HCT116 (cell line): ENCODE data around the gene SLC35C1. TPM values are rescaled to one million over a fixed set of nuclear protein-coding genes. Genes with fewer than 3 reads are reported as not detected.

Source experiments
- ATAC-seq: fragments of 200-7000 bp; cut with Tn5 transposase; 2 replicates; pipeline ENCODE4 v1.9.1; 2020; ENCODE audit warnings: mild to moderate bottlenecking, moderate library complexity
- BruUV-seq: library from RNA; stranded (reverse); fragments of 400-500 nt; replicated peaks from 2 replicates; lab custom pipeline; 2021; lab: Mats Ljungman, UMichigan
- CTCF ChIA-PET: fragments of 300-600 bp; sonication (Branson Sonifier 250); formaldehyde crosslinking; loops from one replicate; lab custom pipeline; 2021; ENCODE audit warnings: antibody characterized with exemption; lab: Charles Lee
- POLR2A ChIA-PET: fragments of 300-600, 350-600 bp; sonication (Branson Sonifier 250); formaldehyde crosslinking; loops from one replicate; lab custom pipeline; 2021; ENCODE audit warnings: antibody characterized with exemption; lab: Charles Lee
- RAD21 ChIA-PET, 2 experiments: fragments of 300-600 bp; sonication (Branson Sonifier 250); formaldehyde crosslinking; loops; one replicate each; lab custom pipeline; 2023; ENCODE audit warnings: low total read pairs in 2 of 2; ENCODE audit not compliant: uncharacterized antibody in 2 of 2, unreplicated experiment in 2 of 2, low non-redundant PET in 1 of 2; lab: Charles Lee
- DNase-seq: peaks from one replicate; pipeline ENCODE4 v3.0.0-alpha.2; 2010; ENCODE audit warnings: low read depth, low spot score
- H2AFZ ChIP-seq: fragments of 200-600 bp; shearing (Covaris generic), sonication (generic); 2 replicates; pipeline ENCODE4 v1.6.1; 2017; ENCODE audit warnings: low read depth, mixed run types, mixed read lengths, antibody characterized with exemption, low read length; ENCODE audit not compliant: poor library complexity, severe bottlenecking
- H3K27ac ChIP-seq: 2 replicates; pipeline ENCODE4 v1.5.1; 2012; ENCODE audit warnings: low read depth, low read length
- H3K27me3 ChIP-seq: fragments of 200-600 bp; sonication (generic); 2 replicates; pipeline ENCODE4 v1.6.1; 2016; ENCODE audit warnings: mixed run types, low read length, mixed read lengths; ENCODE audit not compliant: insufficient read depth
- H3K36me3 ChIP-seq, 2 experiments: fragments of 200-500 bp in 1 of 2; fragments of 200-600 bp in 1 of 2; sonication (Bioruptor generic) in 1 of 2; sonication (generic) in 1 of 2; 2 replicates each; pipeline versions ENCODE4 v1.5.1 to v1.6.1; 2014 to 2016; ENCODE audit warnings: low read length in 2 of 2, inconsistent platforms in 1 of 2, mixed read lengths in 1 of 2, mixed run types in 1 of 2; ENCODE audit not compliant: insufficient read depth in 2 of 2, control insufficient read depth in 1 of 2
- H3K4me1 ChIP-seq, 2 experiments: fragments of 200-600 bp in 1 of 2; sonication (generic) in 1 of 2; 2 replicates each; pipeline versions ENCODE4 v1.5.1 to v1.6.1; 2012 to 2017; ENCODE audit warnings: low read length in 2 of 2, inconsistent platforms in 1 of 2, mild to moderate bottlenecking in 1 of 2, mixed read lengths in 1 of 2, mixed run types in 1 of 2, moderate library complexity in 1 of 2; ENCODE audit not compliant: insufficient read depth in 2 of 2, control insufficient read depth in 1 of 2
- H3K4me2 ChIP-seq: fragments of 200-600 bp; sonication (generic); 2 replicates; pipeline ENCODE4 v1.6.1; 2017; ENCODE audit warnings: mixed run types, low read length, mixed read lengths
- H3K4me3 ChIP-seq, 2 experiments: fragments of 200-600 bp in 1 of 2; sonication (generic) in 1 of 2; replicated peaks in 1 of 2; 2 replicates each; pipeline ENCODE4 v1.5.1; 2011 to 2016; ENCODE audit warnings: low read length in 2 of 2, control low read depth in 1 of 2, low read depth in 1 of 2, mild to moderate bottlenecking in 1 of 2, mixed read lengths in 1 of 2, mixed run types in 1 of 2
- H3K79me2 ChIP-seq: fragments of 200-600 bp; sonication (generic); 2 replicates; pipeline ENCODE4 v1.6.1; 2017; ENCODE audit warnings: mild to moderate bottlenecking, mixed run types, low read length, moderate library complexity, mixed read lengths; ENCODE audit not compliant: insufficient read depth
- H3K9ac ChIP-seq: fragments of 200-600 bp; sonication (generic); 2 replicates; pipeline ENCODE4 v1.6.1; 2016; ENCODE audit warnings: low read length, mixed read lengths
- H3K9me2 ChIP-seq: fragments of 200-600 bp; sonication (generic), shearing (Covaris generic); 2 replicates; pipeline ENCODE4 v1.6.1; 2017; ENCODE audit warnings: mixed run types, mild to moderate bottlenecking, moderate library complexity; ENCODE audit not compliant: insufficient read depth
- H3K9me3 ChIP-seq, 2 experiments: fragments of 200-500 bp in 1 of 2; fragments of 200-600 bp in 1 of 2; sonication (Bioruptor generic) in 1 of 2; sonication (generic) in 1 of 2; 2 replicates each; pipeline ENCODE4 v1.6.1; 2014 to 2017; ENCODE audit warnings: low read length in 2 of 2, mixed read lengths in 2 of 2, inconsistent platforms in 1 of 2, low read depth in 1 of 2, mild to moderate bottlenecking in 1 of 2, mixed run types in 1 of 2, moderate library complexity in 1 of 2; ENCODE audit not compliant: control insufficient read depth in 1 of 2, insufficient read depth in 1 of 2
- H4K20me1 ChIP-seq: fragments of 200-600 bp; sonication (generic), shearing (Covaris generic); 2 replicates; pipeline ENCODE4 v1.6.1; 2017; ENCODE audit warnings: mixed run types, mild to moderate bottlenecking, moderate library complexity; ENCODE audit not compliant: insufficient read depth
- POLR2A ChIP-seq: IDR thresholded peaks from 2 replicates; pipeline ENCODE4 v1.7.0; 2011; ENCODE audit warnings: borderline replicate concordance; ENCODE audit not compliant: insufficient read depth, insufficient read length; ENCODE audit errors: extremely low read depth
- RAD21 ChIP-seq: IDR thresholded peaks from 2 replicates; pipeline ENCODE4 v1.6.1; 2012; ENCODE audit warnings: low read depth, mild to moderate bottlenecking
- SIN3A ChIP-seq: IDR thresholded peaks from 2 replicates; pipeline ENCODE4 v1.6.1; 2012; ENCODE audit warnings: low read depth
- ZFX ChIP-seq: fragments of 450-650 bp; IDR thresholded peaks from 2 replicates; pipeline ENCODE4 v1.6.1; 2017
- intact Hi-C: fragments of 100-400 bp; cut with micrococcal nuclease; formaldehyde crosslinking; loops from 2 replicates; pipeline ENCODE4 v1.10.0; 2022
- total RNA-seq: library from RNA; stranded (reverse); gene quantifications from one replicate; pipeline ENCODE4 v1.2.1, GENCODE V29; 2021; ENCODE audit not compliant: unreplicated experiment
- TF ChIP-seq, protein P1 (sequence below), 3 experiments: fragments of 200-600 bp in 1 of 3; sonication (generic) in 1 of 3; IDR thresholded peaks in 2 of 3; conservative IDR thresholded peaks in 1 of 3; 2 replicates each; pipeline ENCODE4 v1.5.1; 2012 to 2017; ENCODE audit warnings: low read depth in 2 of 3, low read length in 2 of 3, antibody characterized with exemption in 1 of 3, borderline replicate concordance in 1 of 3, control low read depth in 1 of 3, mild to moderate bottlenecking in 1 of 3, mixed read lengths in 1 of 3, mixed run types in 1 of 3, moderate library complexity in 1 of 3; ENCODE audit not compliant: insufficient read depth in 1 of 3

The SLC35C1 gene
- total RNA-seq, 1 experiment from 2014 or later: 18.2 TPM

DNA sequence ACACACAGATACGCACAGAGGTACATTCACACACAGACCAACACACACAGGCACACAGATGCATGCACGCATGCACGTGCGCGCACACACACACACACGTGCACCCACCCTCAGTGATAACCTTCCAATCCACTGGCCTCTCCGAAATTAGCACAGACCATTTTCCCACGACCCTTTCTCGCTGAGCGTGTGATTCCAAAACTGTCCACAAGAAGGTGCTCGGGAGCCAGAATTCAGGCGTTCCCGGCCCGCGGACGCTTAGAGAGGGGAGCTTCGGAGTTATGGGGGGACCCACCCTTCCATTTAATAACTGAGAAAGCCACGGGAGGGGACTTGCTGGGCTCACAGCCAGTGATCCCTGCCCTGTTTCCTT, 33.8 kb upstream of the SLC35C1 start:
- intact Hi-C loops: loop anchor here (1.0 to 2.0 kb wide), 3 partner anchors 364 to 431 kb away; no protein-coding TSS in a partner anchor
- Histone ChIP-seq H3K9me2 (no peaks in the 10 kb centered on the region), H3K79me2 (no peaks in the 10 kb centered on the region), H3K4me3 (peak overlapping the region; percentile 41 to 63), H3K4me1 (peaks cover 0 to 7% of the 10 kb centered on the region in 2 experiments; a peak in 1 of 4 replicates), H3K4me2 (peak overlapping the region; percentile 92), H3K27me3 (no peaks in the 10 kb centered on the region; the same call in 1 of the 2 replicates), H2AFZ (peak overlapping the region; percentile 99), H3K9me3 (no peaks in the 10 kb centered on the region), H4K20me1 (no peaks in the 10 kb centered on the region), H3K9ac (peak overlapping the region; percentile 37; the same call in 1 of the 2 replicates), H3K36me3 (no peaks in the 10 kb centered on the region), H3K27ac (no peak overlapping the region)
- ATAC-seq: peak; percentile 67
- ChIA-PET RAD21 (interaction anchor here (0.9 to 2.1 kb wide), 8 partner anchors 235 to 661 kb away, joined by 3 to 20 read pairs (median 6); no protein-coding TSS in a partner anchor), CTCF (interaction anchor here (0.7 to 2.8 kb wide), 47 partner anchors 9 to 660 kb away, joined by 3 to 124 read pairs (median 5); partner anchors contain the start of gene CRY2), POLR2A (interaction anchor here (0.6 to 0.9 kb wide), 3 partner anchors 41 to 840 kb away, joined by 3 to 4 read pairs (median 3); no protein-coding TSS in a partner anchor)
- TF ChIP-seq, protein P1, sequence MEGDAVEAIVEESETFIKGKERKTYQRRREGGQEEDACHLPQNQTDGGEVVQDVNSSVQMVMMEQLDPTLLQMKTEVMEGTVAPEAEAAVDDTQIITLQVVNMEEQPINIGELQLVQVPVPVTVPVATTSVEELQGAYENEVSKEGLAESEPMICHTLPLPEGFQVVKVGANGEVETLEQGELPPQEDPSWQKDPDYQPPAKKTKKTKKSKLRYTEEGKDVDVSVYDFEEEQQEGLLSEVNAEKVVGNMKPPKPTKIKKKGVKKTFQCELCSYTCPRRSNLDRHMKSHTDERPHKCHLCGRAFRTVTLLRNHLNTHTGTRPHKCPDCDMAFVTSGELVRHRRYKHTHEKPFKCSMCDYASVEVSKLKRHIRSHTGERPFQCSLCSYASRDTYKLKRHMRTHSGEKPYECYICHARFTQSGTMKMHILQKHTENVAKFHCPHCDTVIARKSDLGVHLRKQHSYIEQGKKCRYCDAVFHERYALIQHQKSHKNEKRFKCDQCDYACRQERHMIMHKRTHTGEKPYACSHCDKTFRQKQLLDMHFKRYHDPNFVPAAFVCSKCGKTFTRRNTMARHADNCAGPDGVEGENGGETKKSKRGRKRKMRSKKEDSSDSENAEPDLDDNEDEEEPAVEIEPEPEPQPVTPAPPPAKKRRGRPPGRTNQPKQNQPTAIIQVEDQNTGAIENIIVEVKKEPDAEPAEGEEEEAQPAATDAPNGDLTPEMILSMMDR (IDR thresholded peaks at IDR 0.05 in 2 of 3, conservative IDR thresholded peaks at IDR 0.05 in 1 of 3; ENCODE audit: borderline replicate concordance in 1 of 3, insufficient read depth in 1 of 3, low read depth in 2 of 3, low read length in 2 of 3): peak; percentile 57 to 85 (median 80); a peak in 5 of 6 replicates
- TF ChIP-seq RAD21 (peak; percentile 55), SIN3A (no peak), POLR2A (no peak), ZFX (no peak)
- no TSS peak for BruUV-seq
- DNase-seq: peak; percentile 50
